Pancreas (tissue), 10 donors: ENCODE data around the gene KDM1A. TPM values are rescaled to one million over a fixed set of nuclear protein-coding genes. Genes with fewer than 3 reads are reported as not detected.

Experiments
- ATAC-seq, 4 donors: fragments of 200-7000 bp; cut with Tn5 transposase; one replicate each; pipeline versions ENCODE4 v1.8.0 to v1.9.1; 2020; ENCODE audit warnings: mild to moderate bottlenecking in 4 of 4, moderate library complexity in 4 of 4
- DNase-seq, 6 donors: peaks; one replicate each; pipeline ENCODE4 v3.0.0-alpha.2; 2020
- FAIRE-seq: peaks from 2 replicates; lab custom pipeline; 2012; peaks lifted over from hg19 to GRCh38; lab: Jason Lieb, UNC
- H3K27ac ChIP-seq, 4 donors: fragments of 200-600 bp; sonication (generic); 1 replicate in 3 of 4; 2 replicates in 1 of 4; pipeline versions ENCODE4 v1.5.0 to v1.8.0; 2020
- H3K27me3 ChIP-seq, 4 donors: fragments of 200-600 bp; one replicate each; pipeline ENCODE4 v1.8.0; 2021
- H3K36me3 ChIP-seq, 3 donors: fragments of 200-600 bp; sonication (generic) in 1 of 3; one replicate each; pipeline versions ENCODE4 v1.5.0 to v1.8.0; 2020 to 2021
- H3K4me1 ChIP-seq, 3 donors: fragments of 200-600 bp; one replicate each; pipeline ENCODE4 v1.8.0; 2021
- H3K4me3 ChIP-seq, 4 donors: fragments of 200-600 bp; sonication (generic) in 2 of 4; one replicate each; pipeline versions ENCODE4 v1.5.0 to v1.8.0; 2020 to 2021
- H3K9me3 ChIP-seq, 4 donors: fragments of 200-600 bp; one replicate each; pipeline ENCODE4 v1.8.0; 2021
- WGBS, 2 donors: extraction: QIAGEN DNeasy Blood & Tissue Kit; methylation state at CpG; one replicate each; pipeline ENCODE4 v1.1.7; 2013; 5-methylcytosine and 5-hydroxymethylcytosine counted together
- intact Hi-C, 3 donors: fragments of 100-400 bp; cut with DNase I; formaldehyde crosslinking; loops; one replicate each; pipeline versions ENCODE4 v1.11.1 to v1.14.2; 2022
- polyA plus RNA-seq, 2 donors: library from polyadenylated mRNA; stranded (reverse); fragments of 200-250 nt; gene quantifications; one replicate each; pipeline ENCODE4 v1.2.3, GENCODE V29; 2013
- total RNA-seq, 6 donors: library from RNA; stranded (reverse); fragmentation: NEBNext Ultra II Directional in 4 of 6; extraction: Animal tissue kit (Norgen Biotek cat#: 25700) in 4 of 6; gene quantifications; one replicate each; pipeline versions ENCODE4 v1.2.1 to v1.2.4, GENCODE V29; 2021 to 2023
- TF ChIP-seq, protein P1 (sequence below), 4 donors: fragments of 200-600 bp; sonication (generic) in 3 of 4; IDR thresholded peaks; one replicate each; pipeline versions ENCODE4 v1.5.0 to v1.8.0; 2021; ENCODE audit warnings: antibody characterized with exemption in 4 of 4
- donor health status: healthy with polysubstance abuse.
- donor health status: DM: no; HTN: no; CAD: no; lungs with moderate emphysema.
- donor health status: DM: no; HTN: no; CAD: no.
- donor health status: control.
- donor health status: control.
- donor health status: Bipolar disorder and iron deficiency.
- donor health status: DM: yes; HTN: yes; CAD: no.
- donor health status: DM: no; HTN: no; CAD: no.
- donor health status: DM: no; HTN: no; CAD: no.
- donor health status: DM: yes; HTN: yes; CAD: no.

Gene KDM1A
- total and polyA plus RNA-seq, 8 donors, result 13.7 to 31.9 (median 22.9) TPM

DNA sequence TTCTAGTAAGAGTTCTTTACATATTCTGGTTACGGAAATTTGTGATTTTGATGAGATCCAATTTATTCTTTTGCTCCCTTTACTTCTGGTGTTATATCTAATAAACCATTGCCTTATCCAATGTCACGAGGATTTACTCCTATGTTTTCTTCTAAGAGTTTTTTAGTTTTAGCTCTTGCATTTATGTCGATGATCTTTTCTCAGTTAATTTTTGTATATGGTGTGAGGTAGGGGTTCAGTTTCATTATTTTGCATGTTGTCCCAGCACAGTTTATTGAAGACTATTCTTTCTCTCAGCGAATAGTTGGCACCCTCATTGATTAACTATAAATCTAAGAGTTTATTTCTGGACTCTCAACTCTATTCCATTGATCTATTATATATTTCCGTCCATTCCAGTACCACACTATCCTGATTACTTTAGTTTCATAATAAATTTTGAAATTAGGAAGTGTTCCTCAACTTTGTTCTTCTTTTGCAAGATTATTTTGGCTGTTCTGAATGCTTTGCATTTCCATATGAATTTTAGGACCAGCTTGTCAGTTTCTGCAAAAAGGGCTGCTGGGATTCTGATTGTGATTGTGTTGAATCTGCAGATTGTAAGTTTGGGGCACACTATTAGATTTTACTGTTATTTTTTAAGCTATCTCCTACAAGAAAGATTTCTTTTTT is 4.0 kb downstream of the KDM1A start:
- FAIRE-seq (no peak), ATAC-seq (no peak), DNase-seq (no peak)
- TF ChIP-seq, protein P1, sequence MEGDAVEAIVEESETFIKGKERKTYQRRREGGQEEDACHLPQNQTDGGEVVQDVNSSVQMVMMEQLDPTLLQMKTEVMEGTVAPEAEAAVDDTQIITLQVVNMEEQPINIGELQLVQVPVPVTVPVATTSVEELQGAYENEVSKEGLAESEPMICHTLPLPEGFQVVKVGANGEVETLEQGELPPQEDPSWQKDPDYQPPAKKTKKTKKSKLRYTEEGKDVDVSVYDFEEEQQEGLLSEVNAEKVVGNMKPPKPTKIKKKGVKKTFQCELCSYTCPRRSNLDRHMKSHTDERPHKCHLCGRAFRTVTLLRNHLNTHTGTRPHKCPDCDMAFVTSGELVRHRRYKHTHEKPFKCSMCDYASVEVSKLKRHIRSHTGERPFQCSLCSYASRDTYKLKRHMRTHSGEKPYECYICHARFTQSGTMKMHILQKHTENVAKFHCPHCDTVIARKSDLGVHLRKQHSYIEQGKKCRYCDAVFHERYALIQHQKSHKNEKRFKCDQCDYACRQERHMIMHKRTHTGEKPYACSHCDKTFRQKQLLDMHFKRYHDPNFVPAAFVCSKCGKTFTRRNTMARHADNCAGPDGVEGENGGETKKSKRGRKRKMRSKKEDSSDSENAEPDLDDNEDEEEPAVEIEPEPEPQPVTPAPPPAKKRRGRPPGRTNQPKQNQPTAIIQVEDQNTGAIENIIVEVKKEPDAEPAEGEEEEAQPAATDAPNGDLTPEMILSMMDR (IDR thresholded peaks at IDR 0.05), result no peak
- no peaks in the 10 kb centered on the region for H3K9me3 ChIP-seq
- H3K27me3 ChIP-seq, result no peaks in the 10 kb centered on the region
- H3K4me3 ChIP-seq, result no peak overlapping the region
- WGBS, 2 donors, result 96 to 99% methylated on average over 5 of the region's 5 CpGs
- intact Hi-C loops, result no loop called here
- H3K27ac ChIP-seq, result no peak overlapping the region
- H3K4me1 ChIP-seq, result peaks cover 0 to 6% (median 0%) of the 10 kb centered on the region in 3 donors
- no peaks in the 10 kb centered on the region for H3K36me3 ChIP-seq

DNA sequence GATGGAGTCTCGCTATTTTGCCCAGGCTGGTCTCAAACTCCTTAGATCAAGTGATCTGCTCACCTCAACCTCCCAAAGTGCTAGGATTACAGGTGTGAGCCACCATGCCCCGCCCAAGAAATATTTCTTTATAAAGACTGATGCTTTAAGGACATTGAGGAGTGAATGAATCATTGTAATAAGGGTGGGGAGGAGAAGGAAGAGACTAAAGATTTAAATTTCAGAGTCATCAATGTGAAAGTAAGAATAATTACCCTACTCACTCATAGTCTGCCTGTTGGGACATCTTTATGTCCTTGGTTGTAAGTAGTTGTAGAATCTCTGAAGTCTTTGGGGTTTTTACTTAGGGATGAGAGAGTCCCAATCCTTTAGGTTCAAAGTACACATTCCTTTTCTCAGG is 7.3 kb downstream of the KDM1A start:
- no peaks in the 10 kb centered on the region for H3K9me3 ChIP-seq
- TF ChIP-seq, protein P1 (IDR thresholded peaks at IDR 0.05), result no peak
- no peak for FAIRE-seq
- no peak overlapping the region for H3K27ac ChIP-seq
- H3K4me3 ChIP-seq, result no peak overlapping the region
- H3K4me1 ChIP-seq, result no peaks in the 10 kb centered on the region
- H3K27me3 ChIP-seq, result no peaks in the 10 kb centered on the region
- WGBS, 2 donors, result 100% methylated on average over 2 of the region's 2 CpGs
- no peak for ATAC-seq
- no peak for DNase-seq
- intact Hi-C loops, result no loop called here
- no peaks in the 10 kb centered on the region for H3K36me3 ChIP-seq

DNA sequence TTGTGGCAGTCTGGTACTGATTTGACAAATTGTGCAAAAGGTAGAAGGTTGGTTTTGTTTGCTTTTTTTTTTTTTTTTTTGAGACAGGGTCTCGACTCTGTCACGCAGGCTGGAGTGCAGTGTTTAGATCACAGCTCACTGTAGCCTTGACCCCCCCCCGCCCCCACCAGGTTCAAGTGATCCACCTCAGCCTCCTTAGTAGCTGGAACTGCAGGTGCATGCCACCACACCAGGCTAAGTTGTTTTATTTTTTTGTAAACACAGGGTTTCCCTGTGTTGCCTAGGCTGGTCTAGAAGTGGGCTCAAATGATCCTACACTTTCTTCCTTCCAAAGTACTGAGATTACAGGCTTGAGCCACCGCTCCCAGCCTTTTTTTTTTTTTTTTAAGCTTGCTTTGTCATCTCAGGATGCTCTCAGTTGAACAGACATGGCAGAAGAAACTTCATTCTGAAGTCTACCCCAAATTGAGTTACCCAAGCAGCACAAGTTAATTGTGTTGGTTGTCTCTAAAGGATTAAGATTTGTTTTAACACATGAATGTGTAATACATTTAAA is 8.2 kb downstream of the KDM1A start:
- TF ChIP-seq, protein P1 (IDR thresholded peaks at IDR 0.05), result no peak
- H3K27me3 ChIP-seq, result no peaks in the 10 kb centered on the region
- no peak for ATAC-seq

DNA sequence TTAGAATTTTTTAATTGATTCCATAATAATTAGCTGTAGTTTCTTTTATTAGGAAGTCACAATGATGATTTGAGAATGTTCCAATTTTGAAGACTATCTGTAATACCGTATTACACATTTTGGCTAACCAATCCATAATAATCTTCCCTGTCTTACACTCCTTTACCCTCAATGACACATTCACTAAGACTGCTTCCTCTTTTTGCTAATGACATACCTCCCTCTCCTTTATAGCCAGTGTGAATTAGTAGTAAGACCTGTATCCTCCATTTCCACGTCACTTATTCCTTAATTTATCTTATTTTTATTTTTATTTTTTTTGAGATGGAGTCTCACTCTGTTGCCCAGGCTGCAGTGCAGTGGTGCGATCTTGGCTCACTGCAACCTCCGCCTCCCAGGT is 10.1 kb downstream of the KDM1A start:
- DNase-seq (no peak), FAIRE-seq (no peak), ATAC-seq (no peak)
- Histone ChIP-seq H3K4me1 (peaks cover 0 to 4% (median 0%) of the 10 kb centered on the region in 3 donors), H3K36me3 (no peaks in the 10 kb centered on the region), H3K27me3 (no peaks in the 10 kb centered on the region), H3K4me3 (no peak overlapping the region), H3K9me3 (no peaks in the 10 kb centered on the region), H3K27ac (no peak overlapping the region)
- intact Hi-C loops, result no loop called here
- TF ChIP-seq, protein P1 (IDR thresholded peaks at IDR 0.05), result no peak
- WGBS, 2 donors, result 83 to 88% methylated on average over 4 of the region's 4 CpGs

More for the DNA sequence above, 8.2 kb downstream of the KDM1A start:
- Histone ChIP-seq H3K4me3 (no peak overlapping the region), H3K36me3 (no peaks in the 10 kb centered on the region), H3K4me1 (no peaks in the 10 kb centered on the region), H3K27ac (no peak overlapping the region), H3K9me3 (no peaks in the 10 kb centered on the region)
- FAIRE-seq (no peak), DNase-seq (no peak)
- intact Hi-C loops, result no loop called here
- 77 to 86% methylated on average over 4 of the region's 4 CpGs for WGBS, 2 donors

DNA sequence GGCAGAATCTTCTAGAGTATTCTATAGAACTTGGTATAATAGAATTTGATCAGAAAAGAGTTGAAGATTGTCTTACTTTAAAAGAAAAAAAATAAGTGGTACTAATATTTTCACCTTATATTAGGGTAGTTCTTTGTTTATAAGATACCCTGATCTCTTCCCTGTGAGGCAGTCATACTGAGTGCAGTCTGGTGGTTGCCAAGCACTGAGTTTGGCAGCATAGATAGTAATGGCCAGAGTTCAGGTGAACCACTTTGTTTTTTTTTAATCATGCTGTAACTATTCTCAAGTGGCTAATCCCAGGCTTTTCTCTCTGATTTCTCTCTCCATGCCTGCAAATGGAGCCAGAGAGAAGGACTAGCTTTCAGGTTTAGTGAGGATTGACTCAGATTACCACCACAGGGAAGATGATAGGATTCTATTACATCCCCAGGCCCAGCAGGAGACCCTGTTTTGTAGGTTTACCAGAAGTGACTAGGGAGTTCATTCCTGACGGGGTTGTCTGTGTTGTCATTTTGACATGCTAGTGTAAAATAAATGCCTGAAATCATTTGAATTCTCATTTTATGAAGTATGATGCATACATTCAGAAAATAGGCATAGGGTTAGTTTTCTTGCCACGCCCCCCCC is 16.7 kb downstream of the KDM1A start:
- no peak for ATAC-seq
- 84 to 95% methylated on average over 2 of the region's 2 CpGs for WGBS, 2 donors
- H3K9me3 ChIP-seq, result no peaks in the 10 kb centered on the region
- intact Hi-C loops, result no loop called here
- DNase-seq, result no peak
- no peaks in the 10 kb centered on the region for H3K27me3 ChIP-seq
- no peak overlapping the region for H3K4me3 ChIP-seq
- TF ChIP-seq, protein P1 (IDR thresholded peaks at IDR 0.05), result no peak
- H3K27ac ChIP-seq, result no peak overlapping the region
- H3K36me3 ChIP-seq, result no peaks in the 10 kb centered on the region
- no peak for FAIRE-seq
- peaks cover 0 to 5% (median 4%) of the 10 kb centered on the region in 3 donors for H3K4me1 ChIP-seq
